Activated CD8-positive, alpha-beta T cell treated with anti-CD3 and anti-CD28 coated beads for 36 hours (primary cell): ENCODE measurements around the gene ZNF654. TPM values are rescaled to one million over a fixed set of nuclear protein-coding genes. Genes with fewer than 3 reads are reported as not detected.

ENCODE experiments used
- ATAC-seq: fragments of 200-7000 bp; cut with Tn5 transposase; one replicate; pipeline ENCODE4 v1.10.0; 2021; ENCODE audit warnings: mild to moderate bottlenecking, moderate library complexity
- CTCF ChIA-PET: fragments of 350-600 bp; sonication (Branson Sonifier 250); formaldehyde crosslinking; loops from one replicate; lab custom pipeline; 2021; ENCODE audit warnings: antibody characterized with exemption; lab: Charles Lee
- POLR2A ChIA-PET: fragments of 350-600 bp; sonication (Branson Sonifier 250); formaldehyde crosslinking; loops from one replicate; lab custom pipeline; 2021; ENCODE audit warnings: antibody characterized with exemption; lab: Charles Lee
- DNase-seq: peaks from one replicate; pipeline ENCODE4 v3.0.0-alpha.2; 2020
- H3K27ac Mint-ChIP-seq: one replicate; pipeline ENCODE4 v1.8.0; 2021; ENCODE audit warnings: mild to moderate bottlenecking, mixed read lengths
- H3K27me3 Mint-ChIP-seq: one replicate; pipeline ENCODE4 v1.8.0; 2021; ENCODE audit warnings: mixed read lengths
- H3K36me3 Mint-ChIP-seq: one replicate; pipeline ENCODE4 v1.8.0; 2021; ENCODE audit warnings: low read depth, mixed read lengths
- H3K4me1 Mint-ChIP-seq: one replicate; pipeline ENCODE4 v1.8.0; 2021; ENCODE audit warnings: low read depth, mixed read lengths
- H3K4me3 Mint-ChIP-seq: one replicate; pipeline ENCODE4 v1.8.0; 2021; ENCODE audit warnings: mild to moderate bottlenecking, moderate library complexity, mixed read lengths
- H3K9me3 Mint-ChIP-seq: one replicate; pipeline ENCODE4 v1.8.0; 2021; ENCODE audit warnings: mixed read lengths
- CTCF ChIP-seq: fragments of 200-600 bp; IDR thresholded peaks from one replicate; pipeline ENCODE4 v1.8.0; 2022; ENCODE audit warnings: antibody characterized with exemption, mild to moderate bottlenecking
- intact Hi-C: fragments of 100-400 bp; cut with micrococcal nuclease; formaldehyde crosslinking; loops from one replicate; pipeline ENCODE4 v1.10.0; 2022
- total RNA-seq, 2 experiments: library from RNA; stranded (reverse); gene quantifications; one replicate each; pipeline ENCODE4 v1.2.3, GENCODE V29; 2021

The ZNF654 gene
- total RNA-seq, 2 experiments from 2014 or later: 20.2 to 21.0 TPM

GRCh38 chr3:88058306-88058580 is 812 bp upstream of the ZNF654 start:
- ChIA-PET CTCF (interaction anchor here (0.8 to 1.7 kb wide), 3 partner anchors 53 to 57 kb away, joined by 3 to 12 read pairs (median 3); no protein-coding TSS in a partner anchor), POLR2A (interaction anchor here (0.8 to 2.3 kb wide), 7 partner anchors 16 to 92 kb away, joined by 3 to 10 read pairs (median 5); no protein-coding TSS in a partner anchor)
- H3K27ac Mint-ChIP-seq: peak overlapping the region; percentile 97
- no peaks in the 10 kb centered on the region for H3K9me3 Mint-ChIP-seq
- no peaks in the 10 kb centered on the region for H3K27me3 Mint-ChIP-seq
- intact Hi-C loops: loop anchor here (5.0 kb wide), 1 partner anchor 94 kb away; no protein-coding TSS in a partner anchor
- no peak for DNase-seq
- H3K36me3 Mint-ChIP-seq: peaks cover 32% of the 10 kb centered on the region
- H3K4me1 Mint-ChIP-seq: peaks cover 50% of the 10 kb centered on the region
- H3K4me3 Mint-ChIP-seq: peak overlapping the region; percentile 98
- TF ChIP-seq CTCF: no peak
- no peak for ATAC-seq

GRCh38 chr3:88059380-88060170 is 520 bp downstream of the ZNF654 start:
- TF ChIP-seq CTCF: no peak
- Mint-ChIP-seq H3K36me3 (peaks cover 28% of the 10 kb centered on the region), H3K4me1 (peaks cover 57% of the 10 kb centered on the region), H3K27ac (peak overlapping the region; percentile 94), H3K4me3 (peak overlapping the region; percentile 98), H3K27me3 (no peaks in the 10 kb centered on the region), H3K9me3 (no peaks in the 10 kb centered on the region)
- POLR2A ChIA-PET: interaction anchor here (0.7 to 2.3 kb wide), 9 partner anchors 14 to 832 kb away, joined by 3 to 10 read pairs (median 4); partner anchors contain the start of gene CHMP2B
- CTCF ChIA-PET: interaction anchor here (1.1 to 1.7 kb wide), 4 partner anchors 31 to 709 kb away, joined by 3 to 12 read pairs (median 3); no protein-coding TSS in a partner anchor
- intact Hi-C loops: loop anchor here (5.0 kb wide), 1 partner anchor 93 kb away; no protein-coding TSS in a partner anchor
- DNase-seq: no peak
- ATAC-seq: no peak

- DNase-seq: no peak
- Mint-ChIP-seq H3K27ac (no peak overlapping the region), H3K4me1 (peaks cover 47% of the 10 kb centered on the region), H3K4me3 (peak overlapping the region; percentile 48), H3K36me3 (peaks cover 15% of the 10 kb centered on the region), H3K9me3 (no peaks in the 10 kb centered on the region), H3K27me3 (no peaks in the 10 kb centered on the region)
- ATAC-seq: no peak
- CTCF ChIA-PET: interaction anchor here (0.7 kb wide), 1 partner anchor 48 kb away, joined by 3 read pairs; no protein-coding TSS in a partner anchor
- no peak for TF ChIP-seq CTCF
- POLR2A ChIA-PET: no interaction called here
- intact Hi-C loops: no loop called here
Measured at GRCh38 chr3:88061746-88062145, 2.7 kb downstream of the ZNF654 start.

DNA sequence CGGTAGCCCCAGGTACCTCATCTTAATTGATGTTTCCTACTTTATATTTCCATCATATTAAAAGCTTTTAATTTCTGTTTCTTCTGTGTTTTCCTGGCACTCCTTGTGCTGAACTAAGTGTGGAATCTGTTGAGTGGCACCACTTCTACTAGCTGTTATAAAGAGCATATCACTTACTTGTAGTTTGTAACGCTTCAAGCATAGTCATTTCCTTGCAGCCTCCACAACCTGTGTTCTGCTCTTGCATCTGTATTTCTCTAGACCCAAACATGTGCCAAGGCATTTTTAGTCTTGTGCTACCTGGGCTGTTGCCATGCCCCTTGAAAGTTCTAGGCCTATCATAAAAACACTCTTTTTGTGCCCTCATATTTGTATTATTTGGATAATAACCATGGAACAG is 16.0 kb downstream of the ZNF654 start:
- POLR2A ChIA-PET: no interaction called here
- CTCF ChIA-PET: interaction anchor here (0.6 kb wide), 1 partner anchor 106 kb away, joined by 3 read pairs; no protein-coding TSS in a partner anchor
- Mint-ChIP-seq H3K4me3 (no peak overlapping the region), H3K36me3 (peaks cover 19% of the 10 kb centered on the region), H3K4me1 (peaks cover 45% of the 10 kb centered on the region), H3K9me3 (peaks cover 9% of the 10 kb centered on the region), H3K27me3 (no peaks in the 10 kb centered on the region), H3K27ac (no peak overlapping the region)
- ATAC-seq (no peak), DNase-seq (no peak)
- no peak for TF ChIP-seq CTCF
- intact Hi-C loops: no loop called here

- H3K27ac Mint-ChIP-seq: no peak overlapping the region
- H3K36me3 Mint-ChIP-seq: peaks cover 17% of the 10 kb centered on the region
- peaks cover 7% of the 10 kb centered on the region for H3K9me3 Mint-ChIP-seq
- ChIA-PET CTCF (no interaction called here), POLR2A (no interaction called here)
- ATAC-seq (no peak), DNase-seq (no peak)
- no peak overlapping the region for H3K4me3 Mint-ChIP-seq
- no peak for TF ChIP-seq CTCF
- peaks cover 45% of the 10 kb centered on the region for H3K4me1 Mint-ChIP-seq
- H3K27me3 Mint-ChIP-seq: no peaks in the 10 kb centered on the region
- intact Hi-C loops: no loop called here
Measured at GRCh38 chr3:88075497-88075896, 16.4 kb downstream of the ZNF654 start.
